Activated T-helper 1 cell treated with anti-CD3 and anti-CD28 coated beads, Interleukin-12 subunit alpha, Interleukin-12 subunit beta, Interleukin-2, Interleukin-4 antibody, amounts not matched to agents 30 ng/mL and 10 ng/mL and 1 ng/mL, durations not matched to agents 14 hours and 24 hours and 36 hours (primary cell): Measurements from ENCODE around the gene CRY2. TPM values are rescaled to one million over a fixed set of nuclear protein-coding genes. Genes with fewer than 3 reads are reported as not detected.
"Not testable (repeated sequence)": the region's sequence is repeated elsewhere in the genome, so short reads cannot be mapped to it uniquely, and the experiment has no call there.

Source experiments
- DNase-seq: peaks from one replicate; pipeline ENCODE4 v3.0.0; 2021; ENCODE audit warnings: low spot score
- H3K27ac Mint-ChIP-seq: one replicate; pipeline ENCODE4 v1.8.0; 2021; ENCODE audit warnings: mild to moderate bottlenecking, mixed read lengths
- H3K27me3 Mint-ChIP-seq: one replicate; pipeline ENCODE4 v1.8.0; 2022; ENCODE audit warnings: mild to moderate bottlenecking, moderate library complexity, mixed read lengths; ENCODE audit not compliant: insufficient read depth
- H3K36me3 Mint-ChIP-seq: one replicate; pipeline ENCODE4 v1.8.0; 2021; ENCODE audit warnings: low read depth, mixed read lengths
- H3K4me1 Mint-ChIP-seq: one replicate; pipeline ENCODE4 v1.8.0; 2021; ENCODE audit warnings: low read depth, mixed read lengths
- H3K4me3 Mint-ChIP-seq: one replicate; pipeline ENCODE4 v1.8.0; 2021; ENCODE audit warnings: mild to moderate bottlenecking, moderate library complexity, mixed read lengths
- H3K9me3 Mint-ChIP-seq: one replicate; pipeline ENCODE4 v1.8.0; 2021; ENCODE audit warnings: mixed read lengths
- intact Hi-C: fragments of 100-400 bp; cut with micrococcal nuclease; formaldehyde crosslinking; loops from one replicate; pipeline ENCODE4 v1.15.1; 2024
- total RNA-seq: library from RNA; stranded (reverse); gene quantifications from 2 replicates; pipeline ENCODE4 v1.2.3, GENCODE V29; 2022

CRY2 gene
- total RNA-seq, 1 donor from 2014 or later, result 23.7 TPM

- peaks cover 12% of the 10 kb centered on the region for H3K36me3 Mint-ChIP-seq
- H3K27me3 Mint-ChIP-seq, result no peaks in the 10 kb centered on the region
- H3K4me3 Mint-ChIP-seq, result peak overlapping the region; percentile 97
- intact Hi-C loops, result loop anchor here (10.0 kb wide), 1 partner anchor 318 kb away; the partner anchor contains the start of gene PHF21A
- H3K4me1 Mint-ChIP-seq, result peaks cover 43% of the 10 kb centered on the region
- no peak overlapping the region for H3K27ac Mint-ChIP-seq
- no peaks in the 10 kb centered on the region for H3K9me3 Mint-ChIP-seq
- no peak for DNase-seq
Observed at GRCh38 chr11:45806937-45807791, 40.1 kb upstream of the CRY2 start.

GRCh38 chr11:45807792-45808238 lies 39.5 kb upstream of the CRY2 start:
- DNase-seq, result no peak
- Mint-ChIP-seq H3K27me3 (no peaks in the 10 kb centered on the region), H3K27ac (no peak overlapping the region), H3K4me1 (peaks cover 43% of the 10 kb centered on the region), H3K9me3 (no peaks in the 10 kb centered on the region), H3K4me3 (peak overlapping the region; percentile 97), H3K36me3 (peaks cover 12% of the 10 kb centered on the region)
- intact Hi-C loops, result loop anchor here (10.0 kb wide), 1 partner anchor 317 kb away; the partner anchor contains the start of gene PHF21A

- H3K27ac Mint-ChIP-seq, H3K4me3 Mint-ChIP-seq, H3K27me3 Mint-ChIP-seq, DNase-seq, H3K9me3 Mint-ChIP-seq: not testable (repeated sequence)
- intact Hi-C loops, result loop anchor here (10.0 kb wide), 1 partner anchor 316 kb away; the partner anchor contains the start of gene PHF21A
- H3K36me3 Mint-ChIP-seq, result peaks cover 12% of the 10 kb centered on the region
- peaks cover 49% of the 10 kb centered on the region for H3K4me1 Mint-ChIP-seq
Observed at GRCh38 chr11:45808427-45808826, 38.8 kb upstream of the CRY2 start.

DNA sequence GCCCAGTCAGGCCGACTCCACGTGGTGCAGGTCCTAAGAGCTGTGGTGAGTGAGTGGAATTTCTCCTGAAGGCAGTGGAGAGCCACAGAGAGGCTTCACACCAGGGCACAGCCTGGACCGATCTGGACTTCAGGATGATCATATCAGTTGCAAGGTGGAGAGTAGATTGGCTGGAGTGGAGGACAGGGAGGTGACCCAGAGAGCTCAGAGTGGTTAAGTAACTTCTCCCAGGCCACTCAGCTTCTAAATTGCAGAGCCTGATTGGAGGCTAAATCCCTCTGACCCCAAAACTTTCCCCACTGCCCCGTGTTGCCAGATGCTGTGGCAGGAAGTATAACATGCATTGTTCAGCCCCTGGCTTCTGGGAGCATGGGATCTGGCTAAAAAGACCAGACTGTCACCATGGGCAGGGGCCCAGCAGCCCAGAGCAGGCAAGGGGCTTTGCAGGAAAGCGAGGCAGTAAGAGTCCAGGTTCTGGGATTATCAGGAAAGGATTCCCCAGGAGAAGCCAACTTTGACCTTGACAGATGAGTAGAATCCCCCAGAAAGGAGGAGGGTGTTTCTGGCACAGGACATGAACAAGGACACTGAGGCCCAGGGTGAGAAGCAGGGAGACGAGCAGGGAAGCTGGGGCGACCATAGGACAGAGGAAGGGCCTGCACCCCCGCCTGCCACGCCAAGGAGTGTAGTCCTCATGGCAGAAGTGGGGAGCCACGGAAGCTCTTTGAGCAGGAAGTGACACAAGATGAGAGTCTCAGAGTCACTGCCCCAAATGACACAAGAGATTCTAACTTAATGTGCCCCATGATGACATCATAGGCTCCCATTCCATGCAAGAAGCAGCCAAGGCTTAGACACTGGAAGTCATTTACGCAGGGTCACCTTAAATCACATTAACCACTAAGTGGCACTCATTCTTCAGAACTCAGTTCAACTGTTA lies 37.5 kb upstream of the CRY2 start:
- peaks cover 50% of the 10 kb centered on the region for H3K4me1 Mint-ChIP-seq
- no peak for DNase-seq
- no peaks in the 10 kb centered on the region for H3K27me3 Mint-ChIP-seq
- no peaks in the 10 kb centered on the region for H3K9me3 Mint-ChIP-seq
- H3K27ac Mint-ChIP-seq, result peak overlapping the region; percentile 45
- peaks cover 12% of the 10 kb centered on the region for H3K36me3 Mint-ChIP-seq
- H3K4me3 Mint-ChIP-seq, result no peak overlapping the region
- intact Hi-C loops, result loop anchor here (10.0 kb wide), 1 partner anchor 315 kb away; the partner anchor contains the start of gene PHF21A

DNA sequence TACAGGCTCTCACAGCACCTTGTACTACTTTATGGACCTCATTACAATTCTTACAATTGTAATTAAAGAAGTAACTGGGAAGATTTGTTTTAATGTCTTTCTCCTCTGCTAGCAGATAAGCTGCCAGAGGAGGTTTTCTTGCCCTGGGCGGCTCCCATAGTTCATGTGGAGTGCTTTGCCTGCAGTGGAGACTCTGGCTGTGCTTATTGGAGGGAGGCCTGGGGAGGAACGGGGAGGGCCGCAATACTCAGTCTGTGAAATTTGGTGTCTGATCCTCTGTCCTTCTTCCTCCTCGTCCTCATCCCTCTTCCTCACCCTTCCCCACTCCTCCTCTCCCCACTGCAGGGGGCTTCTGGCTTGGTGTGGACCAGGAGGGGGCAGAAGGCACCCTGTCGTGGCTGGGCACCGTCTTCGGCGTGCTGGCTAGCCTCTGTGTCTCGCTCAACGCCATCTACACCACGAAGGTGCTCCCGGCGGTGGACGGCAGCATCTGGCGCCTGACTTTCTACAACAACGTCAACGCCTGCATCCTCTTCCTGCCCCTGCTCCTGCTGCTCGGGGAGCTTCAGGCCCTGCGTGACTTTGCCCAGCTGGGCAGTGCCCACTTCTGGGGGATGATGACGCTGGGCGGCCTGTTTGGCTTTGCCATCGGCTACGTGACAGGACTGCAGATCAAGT lies 36.7 kb upstream of the CRY2 start:
- DNase-seq, result no peak
- H3K4me3 Mint-ChIP-seq, result no peak overlapping the region
- H3K9me3 Mint-ChIP-seq, result no peaks in the 10 kb centered on the region
- intact Hi-C loops, result no loop called here
- peaks cover 12% of the 10 kb centered on the region for H3K36me3 Mint-ChIP-seq
- no peaks in the 10 kb centered on the region for H3K27me3 Mint-ChIP-seq
- peaks cover 50% of the 10 kb centered on the region for H3K4me1 Mint-ChIP-seq
- no peak overlapping the region for H3K27ac Mint-ChIP-seq

DNA sequence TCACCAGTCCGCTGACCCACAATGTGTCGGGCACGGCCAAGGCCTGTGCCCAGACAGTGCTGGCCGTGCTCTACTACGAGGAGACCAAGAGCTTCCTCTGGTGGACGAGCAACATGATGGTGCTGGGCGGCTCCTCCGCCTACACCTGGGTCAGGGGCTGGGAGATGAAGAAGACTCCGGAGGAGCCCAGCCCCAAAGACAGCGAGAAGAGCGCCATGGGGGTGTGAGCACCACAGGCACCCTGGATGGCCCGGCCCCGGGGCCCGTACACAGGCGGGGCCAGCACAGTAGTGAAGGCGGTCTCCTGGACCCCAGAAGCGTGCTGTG lies 36.2 kb upstream of the CRY2 start:
- H3K9me3 Mint-ChIP-seq, result no peaks in the 10 kb centered on the region
- intact Hi-C loops, result no loop called here
- H3K4me1 Mint-ChIP-seq, result peaks cover 47% of the 10 kb centered on the region

GRCh38 chr11:45811571-45812290 lies 35.5 kb upstream of the CRY2 start:
- H3K36me3 Mint-ChIP-seq, result peaks cover 10% of the 10 kb centered on the region
- peaks cover 41% of the 10 kb centered on the region for H3K4me1 Mint-ChIP-seq
- H3K27ac Mint-ChIP-seq, result no peak overlapping the region
- H3K27me3 Mint-ChIP-seq, result no peaks in the 10 kb centered on the region
- no peaks in the 10 kb centered on the region for H3K9me3 Mint-ChIP-seq
- intact Hi-C loops, result no loop called here
- no peak overlapping the region for H3K4me3 Mint-ChIP-seq
- no peak for DNase-seq

More for the DNA sequence above, 36.2 kb upstream of the CRY2 start:
- Mint-ChIP-seq H3K27ac (no peak overlapping the region), H3K36me3 (peaks cover 12% of the 10 kb centered on the region), H3K4me3 (no peak overlapping the region), H3K27me3 (no peaks in the 10 kb centered on the region)
- DNase-seq, result no peak

- Mint-ChIP-seq H3K36me3 (peaks cover 10% of the 10 kb centered on the region), H3K4me3 (no peak overlapping the region), H3K9me3 (no peaks in the 10 kb centered on the region), H3K27ac (no peak overlapping the region), H3K27me3 (no peaks in the 10 kb centered on the region), H3K4me1 (peaks cover 29% of the 10 kb centered on the region)
- intact Hi-C loops, result no loop called here
- no peak for DNase-seq
Observed at GRCh38 chr11:45812581-45813548, 34.4 kb upstream of the CRY2 start.

DNA sequence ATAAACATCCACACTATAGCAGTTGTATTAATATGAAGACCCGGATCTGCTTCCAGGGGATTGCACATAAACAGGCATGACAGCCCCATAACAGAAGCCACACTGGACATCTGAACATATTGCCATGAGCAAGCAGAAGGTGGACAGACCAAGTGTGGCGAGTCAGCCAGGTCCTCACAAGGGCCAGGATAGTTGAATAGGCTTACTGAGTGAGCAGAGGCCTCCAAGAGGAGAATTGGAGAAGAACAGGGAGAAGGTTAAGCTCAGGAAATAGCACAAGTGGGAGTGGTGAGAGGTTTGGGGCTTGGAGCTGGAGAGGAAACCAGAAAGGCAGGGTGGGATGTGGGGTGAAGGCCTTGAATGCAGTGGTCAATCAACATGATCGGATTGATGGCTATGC lies 31.5 kb upstream of the CRY2 start:
- no peak for DNase-seq
- Mint-ChIP-seq H3K9me3 (no peaks in the 10 kb centered on the region), H3K36me3 (no peaks in the 10 kb centered on the region), H3K27me3 (no peaks in the 10 kb centered on the region), H3K4me3 (no peak overlapping the region), H3K27ac (no peak overlapping the region), H3K4me1 (peaks cover 6% of the 10 kb centered on the region)
- intact Hi-C loops, result no loop called here

DNA sequence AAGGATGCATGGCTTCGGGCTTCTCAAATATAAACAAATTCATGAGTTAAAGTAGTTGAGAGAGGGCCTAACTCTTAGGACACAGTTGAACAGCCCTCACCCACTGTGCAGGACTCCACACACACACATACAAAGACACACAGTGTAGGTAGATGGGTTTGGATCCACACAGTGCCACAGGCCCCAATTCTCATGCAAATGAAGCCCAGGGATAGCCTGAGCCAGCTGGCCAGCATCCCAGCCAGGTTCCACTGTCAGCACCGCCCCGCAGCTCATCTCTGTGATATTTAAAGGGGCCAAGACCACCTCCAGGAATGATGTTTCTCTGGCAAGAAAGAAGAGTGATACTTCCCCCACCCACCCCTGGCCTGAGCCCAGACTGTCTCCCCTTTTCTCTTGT lies 30.7 kb upstream of the CRY2 start:
- Mint-ChIP-seq H3K36me3 (no peaks in the 10 kb centered on the region), H3K27me3 (no peaks in the 10 kb centered on the region), H3K9me3 (no peaks in the 10 kb centered on the region), H3K4me3 (no peak overlapping the region), H3K4me1 (peaks cover 6% of the 10 kb centered on the region), H3K27ac (no peak overlapping the region)
- intact Hi-C loops, result no loop called here
- no peak for DNase-seq

- Mint-ChIP-seq H3K9me3 (no peaks in the 10 kb centered on the region), H3K4me1 (peaks cover 6% of the 10 kb centered on the region), H3K4me3 (no peak overlapping the region), H3K36me3 (no peaks in the 10 kb centered on the region), H3K27ac (no peak overlapping the region), H3K27me3 (no peaks in the 10 kb centered on the region)
- DNase-seq, result no peak
- intact Hi-C loops, result no loop called here
Observed at GRCh38 chr11:45817191-45817590, 30.1 kb upstream of the CRY2 start.
